ELF-1 (cell line): ENCODE measurements around the gene TULP3.
A peak's percentile ranks its signal among the peaks of the same experiment; 100 is the strongest.

Source experiments
- DNase-seq: peaks from one replicate; pipeline ENCODE4 v3.0.0-alpha.2; 2016; ENCODE audit warnings: low read depth, low spot score

TULP3 gene

GRCh38 chr12:2925322-2925995 lies 34.8 kb downstream of the TULP3 start:
- DNase-seq: no peak

GRCh38 chr12:2930865-2931264 lies 40.2 kb downstream of the TULP3 start:
- DNase-seq: peak; percentile 28

- no peak for DNase-seq
Measured at GRCh38 chr12:2933586-2933985, 42.9 kb downstream of the TULP3 start.

GRCh38 chr12:2934371-2934770 lies 43.7 kb downstream of the TULP3 start:
- DNase-seq: no peak

- no peak for DNase-seq
Measured at GRCh38 chr12:2936301-2936700, 45.6 kb downstream of the TULP3 start.

- no peak for DNase-seq
Measured at GRCh38 chr12:2937500-2937899, 46.8 kb downstream of the TULP3 start.

GRCh38 chr12:2939191-2939590 lies 48.5 kb downstream of the TULP3 start:
- no peak for DNase-seq

- DNase-seq: no peak
Measured at GRCh38 chr12:2940564-2940963, 49.9 kb downstream of the TULP3 start.

- peak; percentile 32 for DNase-seq
Measured at GRCh38 chr12:2941524-2941923, 50.8 kb downstream of the TULP3 start.

- DNase-seq: peak; percentile 83
Measured at GRCh38 chr12:2944401-2945047, 53.8 kb downstream of the TULP3 start.

- no peak for DNase-seq
Measured at GRCh38 chr12:2949411-2949810, 58.7 kb downstream of the TULP3 start.

GRCh38 chr12:2955888-2956287 lies 65.2 kb downstream of the TULP3 start:
- no peak for DNase-seq

- DNase-seq: no peak
Measured at GRCh38 chr12:2957816-2958431, 67.2 kb downstream of the TULP3 start.

GRCh38 chr12:2958432-2959191 lies 67.9 kb downstream of the TULP3 start:
- DNase-seq: peak; percentile 74

GRCh38 chr12:2959192-2959504 lies 68.5 kb downstream of the TULP3 start, which contains the start of gene TEAD4:
Gene TEAD4, plus strand, starts transcription at chr12:2959397.
- DNase-seq: peak; percentile 86

- DNase-seq: peak; percentile 66
Measured at GRCh38 chr12:2959505-2960389, 69.1 kb downstream of the TULP3 start.

- peak; percentile 83 for DNase-seq
Measured at GRCh38 chr12:2960390-2960956, 69.8 kb downstream of the TULP3 start.

- DNase-seq: no peak
Measured at GRCh38 chr12:2960996-2961616, 70.4 kb downstream of the TULP3 start.

- no peak for DNase-seq
Measured at GRCh38 chr12:2961705-2962104, 71.0 kb downstream of the TULP3 start.

GRCh38 chr12:2963154-2963759 lies 72.6 kb downstream of the TULP3 start:
- peak; percentile 66 for DNase-seq
